Neural progenitor cell (in vitro differentiated cells): ENCODE data around the gene BATF2.

Source experiments
- CTCF ChIP-seq: fragments of 200-600 bp; sonication (generic); IDR thresholded peaks from 2 replicates; pipeline ENCODE4 v1.5.1; 2017; ENCODE audit warnings: antibody characterized with exemption, mild to moderate bottlenecking
- EZH2 ChIP-seq: fragments of 200-600 bp; sonication (generic); IDR thresholded peaks from 2 replicates; pipeline ENCODE4 v1.6.1; 2017; ENCODE audit warnings: antibody characterized with exemption, mild to moderate bottlenecking, moderate library complexity
- EZH2phosphoT487 ChIP-seq: fragments of 200-600 bp; sonication (generic); IDR thresholded peaks from 2 replicates; pipeline ENCODE4 v1.6.1; 2017; ENCODE audit warnings: antibody characterized with exemption

- TF ChIP-seq CTCF, result no peak
- TF ChIP-seq EZH2phosphoT487, result no peak
- no peak for TF ChIP-seq EZH2
Measured at GRCh38 chr11:65032216-65032615, 35.4 kb upstream of the BATF2 start.
